Measurements from ENCODE around the gene PPP1R2B.

DNA sequence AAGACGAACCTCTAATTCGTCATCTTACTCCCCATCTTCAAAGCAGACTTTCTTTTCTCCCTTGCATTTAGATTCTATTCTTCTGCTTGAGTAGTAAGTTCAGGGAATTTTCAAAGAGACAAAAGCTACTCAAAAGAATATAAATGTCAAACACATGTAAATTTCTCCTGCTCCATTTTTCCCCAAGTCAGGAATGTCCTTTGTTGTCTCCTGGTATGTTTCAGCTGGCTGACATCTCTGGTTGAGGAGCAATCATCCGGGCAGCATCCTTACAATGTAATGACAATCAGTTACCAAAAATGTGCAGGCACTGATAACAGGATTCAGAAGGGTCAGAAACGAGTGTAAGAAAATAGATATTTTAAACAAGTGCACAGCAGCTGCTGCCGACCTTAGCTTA is 47.6 kb upstream of the PPP1R2B start:
- TF ChIP-seq ARNT (IDR thresholded peaks at IDR 0.05) = no peak
- no peak for TF ChIP-seq TARDBP (IDR thresholded peaks at IDR 0.05)
- TF ChIP-seq SP1 (IDR thresholded peaks at IDR 0.05) = no peak
- TF ChIP-seq FOXM1 (IDR thresholded peaks at IDR 0.05; ENCODE audit: borderline replicate concordance) = no peak
- TF ChIP-seq FOXK2 (IDR thresholded peaks at IDR 0.05) = no peak
